H9 (cell line): ENCODE data around the gene SLC30A1. TPM values are rescaled to one million over a fixed set of nuclear protein-coding genes. Genes with fewer than 3 reads are reported as not detected.

Experiments used
- DNase-seq: peaks from one replicate; pipeline ENCODE4 v3.0.0-alpha.2; 2017
- H2AFZ ChIP-seq: one replicate; pipeline ENCODE4 v1.6.1; 2013; ENCODE audit warnings: mild to moderate bottlenecking, low read length, control low read depth, moderate library complexity
- H2AK5ac ChIP-seq: 2 replicates; pipeline ENCODE4 v1.6.1; 2013; ENCODE audit warnings: low read length, control low read depth, mixed read lengths; ENCODE audit not compliant: insufficient read length
- H2BK120ac ChIP-seq: one replicate; pipeline ENCODE4 v1.6.1; 2013; ENCODE audit warnings: low read depth, mild to moderate bottlenecking, low read length, control low read depth, inconsistent platforms; ENCODE audit not compliant: poor library complexity, severe bottlenecking
- H2BK12ac ChIP-seq: 2 replicates; pipeline ENCODE4 v1.6.1; 2013; ENCODE audit warnings: low read length, control low read depth, mixed read lengths, low read depth; ENCODE audit not compliant: insufficient read length
- H2BK15ac ChIP-seq: 2 replicates; pipeline ENCODE4 v1.6.1; 2013; ENCODE audit warnings: low read depth, low read length, control low read depth
- H2BK20ac ChIP-seq: one replicate; pipeline ENCODE4 v1.6.1; 2013; ENCODE audit warnings: low read depth, mild to moderate bottlenecking, low read length, control low read depth, inconsistent platforms; ENCODE audit not compliant: poor library complexity, severe bottlenecking
- H2BK5ac ChIP-seq: 2 replicates; pipeline ENCODE4 v1.6.1; 2013; ENCODE audit warnings: low read length, control low read depth, mixed read lengths; ENCODE audit not compliant: insufficient read length
- H3K14ac ChIP-seq: 2 replicates; pipeline ENCODE4 v1.6.1; 2013; ENCODE audit warnings: low read length, control low read depth; ENCODE audit not compliant: insufficient read depth
- H3K18ac ChIP-seq: 2 replicates; pipeline ENCODE4 v1.6.1; 2013; ENCODE audit warnings: low read depth, mild to moderate bottlenecking, mixed read lengths, low read length, control low read depth; ENCODE audit not compliant: insufficient read length
- H3K23ac ChIP-seq: 2 replicates; pipeline ENCODE4 v1.6.1; 2013; ENCODE audit warnings: low read length, control low read depth, mixed read lengths, low read depth; ENCODE audit not compliant: insufficient read length
- H3K23me2 ChIP-seq: 2 replicates; pipeline ENCODE4 v1.6.1; 2013; ENCODE audit warnings: low read depth, mild to moderate bottlenecking, mixed read lengths, low read length, control low read depth; ENCODE audit not compliant: insufficient read length, poor library complexity, severe bottlenecking
- H3K27ac ChIP-seq: 2 replicates; pipeline ENCODE4 v1.5.1; 2013; ENCODE audit warnings: low read length, control low read depth, mixed read lengths, low read depth; ENCODE audit not compliant: insufficient read length
- H3K27me3 ChIP-seq: 2 replicates; pipeline ENCODE4 v1.6.1; 2013; ENCODE audit warnings: low read length, control low read depth, inconsistent platforms; ENCODE audit not compliant: insufficient read depth
- H3K4ac ChIP-seq: 2 replicates; pipeline ENCODE4 v1.6.1; 2013; ENCODE audit warnings: low read depth, mild to moderate bottlenecking, control low read depth, inconsistent platforms, low read length, moderate library complexity
- H3K4me1 ChIP-seq: 2 replicates; pipeline ENCODE4 v1.6.1; 2013; ENCODE audit warnings: low read length, control low read depth, inconsistent platforms; ENCODE audit not compliant: insufficient read depth
- H3K4me2 ChIP-seq: 2 replicates; pipeline ENCODE4 v1.6.1; 2013; ENCODE audit warnings: low read length, control low read depth, mixed read lengths; ENCODE audit not compliant: insufficient read length, insufficient read depth
- H3K56ac ChIP-seq: 2 replicates; pipeline ENCODE4 v1.6.1; 2013; ENCODE audit warnings: low read depth, mild to moderate bottlenecking, mixed read lengths, low read length, control low read depth; ENCODE audit not compliant: insufficient read length
- H3K79me1 ChIP-seq: 2 replicates; pipeline ENCODE4 v1.6.1; 2013; ENCODE audit warnings: low read depth, mild to moderate bottlenecking, moderate library complexity, low read length, control low read depth, inconsistent platforms; ENCODE audit not compliant: insufficient read depth, poor library complexity, severe bottlenecking
- H3K79me2 ChIP-seq: 2 replicates; pipeline ENCODE4 v1.6.1; 2013; ENCODE audit warnings: low read length, control low read depth, inconsistent platforms; ENCODE audit not compliant: insufficient read depth
- H3K9ac ChIP-seq: 2 replicates; pipeline ENCODE4 v1.6.1; 2013; ENCODE audit warnings: low read length, control low read depth, mixed read lengths; ENCODE audit not compliant: insufficient read length; ENCODE audit errors: extremely low read depth
- H3K9me3 ChIP-seq: one replicate; pipeline ENCODE4 v1.6.1; 2013; ENCODE audit warnings: low read depth, low read length, inconsistent platforms; ENCODE audit not compliant: control insufficient read depth
- H3T11ph ChIP-seq: one replicate; pipeline ENCODE4 v1.6.1; 2013; ENCODE audit warnings: mild to moderate bottlenecking, low read length, control low read depth, inconsistent platforms
- H4K20me1 ChIP-seq: one replicate; pipeline ENCODE4 v1.6.1; 2013; ENCODE audit not compliant: control insufficient read depth, insufficient read length, insufficient read depth
- H4K5ac ChIP-seq: 2 replicates; pipeline ENCODE4 v1.6.1; 2013; ENCODE audit warnings: low read depth, mild to moderate bottlenecking, mixed read lengths, low read length, control low read depth; ENCODE audit not compliant: insufficient read length
- H4K8ac ChIP-seq: replicated peaks from 2 replicates; pipeline ENCODE4 v1.6.1; 2013; ENCODE audit warnings: low read length, control low read depth, mixed read lengths, low read depth; ENCODE audit not compliant: insufficient read length
- H4K91ac ChIP-seq: 2 replicates; pipeline ENCODE4 v1.6.1; 2013; ENCODE audit warnings: low read depth, mild to moderate bottlenecking, moderate library complexity, mixed read lengths, low read length, control low read depth; ENCODE audit not compliant: insufficient read length
- H3K27ac Mint-ChIP-seq, 3 experiments: 2 replicates in 2 of 3; 3 replicates in 1 of 3; pipeline ENCODE4 v1.8.0; 2020 to 2021; ENCODE audit warnings: mixed read lengths in 3 of 3, mild to moderate bottlenecking in 1 of 3, moderate library complexity in 1 of 3
- H3K27me3 Mint-ChIP-seq: 2 replicates; pipeline ENCODE4 v1.8.0; 2021; ENCODE audit warnings: low read depth, mild to moderate bottlenecking, moderate library complexity, mixed read lengths
- H3K36me3 Mint-ChIP-seq, 3 experiments: 2 replicates in 2 of 3; 3 replicates in 1 of 3; pipeline ENCODE4 v1.8.0; 2020 to 2021; ENCODE audit warnings: low read depth in 3 of 3, mixed read lengths in 3 of 3; ENCODE audit not compliant: insufficient read depth in 1 of 3
- H3K4me1 Mint-ChIP-seq, 2 experiments: 2 replicates each; pipeline ENCODE4 v1.8.0; 2020; ENCODE audit warnings: mixed read lengths in 2 of 2
- H3K4me3 Mint-ChIP-seq, 2 experiments: 2 replicates in 1 of 2; 3 replicates in 1 of 2; pipeline ENCODE4 v1.8.0; 2020 to 2021; ENCODE audit warnings: mild to moderate bottlenecking in 2 of 2, mixed read lengths in 2 of 2, moderate library complexity in 1 of 2
- H3K9me3 Mint-ChIP-seq, 2 experiments: 2 replicates in 1 of 2; 3 replicates in 1 of 2; pipeline ENCODE4 v1.8.0; 2020; ENCODE audit warnings: mild to moderate bottlenecking in 2 of 2, mixed read lengths in 2 of 2, moderate library complexity in 1 of 2
- WGBS: extraction: QIAGEN DNeasy Blood & Tissue Kit; methylation state at CpG from one replicate; pipeline ENCODE4 v1.1.7; 2013; ENCODE audit warnings: missing lambda C conversion rate, low lambda C conversion rate, mixed read lengths; ENCODE audit not compliant: insufficient read length; ENCODE audit errors: extremely low coverage; 5-methylcytosine and 5-hydroxymethylcytosine counted together
- total RNA-seq: library from RNA; stranded (reverse); gene quantifications from 2 replicates; pipeline ENCODE4 v1.2.1, GENCODE V29; 2021
- TF ChIP-seq, protein P1 (sequence below): fragments of 200-600 bp; sonication (generic); conservative IDR thresholded peaks from 3 replicates; pipeline ENCODE4 v1.8.0; 2021; ENCODE audit warnings: antibody characterized with exemption, mild to moderate bottlenecking

The SLC30A1 gene
- total RNA-seq, 1 experiment from 2014 or later: 17.1 TPM

DNA sequence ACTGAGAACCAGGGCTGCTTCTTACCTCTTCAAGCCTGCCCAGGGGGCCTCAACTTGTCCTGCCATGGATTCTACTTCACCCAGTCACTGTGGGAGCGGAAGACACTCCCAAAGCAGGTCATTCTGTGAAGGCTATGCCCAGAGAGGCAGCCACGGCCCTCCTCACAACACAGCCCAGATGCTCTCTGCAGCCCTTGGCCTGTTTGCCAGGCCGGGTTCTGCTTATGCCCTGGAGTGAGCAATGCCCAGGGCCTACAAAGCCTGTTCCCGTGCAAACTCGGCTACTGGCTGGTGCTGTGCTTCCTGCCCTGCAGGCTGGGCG lies 33.8 kb upstream of the SLC30A1 start:
- H3K4ac ChIP-seq: no peak overlapping the region
- H2AFZ ChIP-seq: no peak overlapping the region
- no peaks in the 10 kb centered on the region for H3K27me3 ChIP-seq
- no peaks in the 10 kb centered on the region for H3K79me2 ChIP-seq
- H3K23me2 ChIP-seq: no peaks in the 10 kb centered on the region
- no peak overlapping the region for H2AK5ac ChIP-seq
- H2BK120ac ChIP-seq: no peak overlapping the region
- no peaks in the 10 kb centered on the region for H3K79me1 ChIP-seq
- H4K20me1 ChIP-seq: no peaks in the 10 kb centered on the region
- TF ChIP-seq, protein P1, sequence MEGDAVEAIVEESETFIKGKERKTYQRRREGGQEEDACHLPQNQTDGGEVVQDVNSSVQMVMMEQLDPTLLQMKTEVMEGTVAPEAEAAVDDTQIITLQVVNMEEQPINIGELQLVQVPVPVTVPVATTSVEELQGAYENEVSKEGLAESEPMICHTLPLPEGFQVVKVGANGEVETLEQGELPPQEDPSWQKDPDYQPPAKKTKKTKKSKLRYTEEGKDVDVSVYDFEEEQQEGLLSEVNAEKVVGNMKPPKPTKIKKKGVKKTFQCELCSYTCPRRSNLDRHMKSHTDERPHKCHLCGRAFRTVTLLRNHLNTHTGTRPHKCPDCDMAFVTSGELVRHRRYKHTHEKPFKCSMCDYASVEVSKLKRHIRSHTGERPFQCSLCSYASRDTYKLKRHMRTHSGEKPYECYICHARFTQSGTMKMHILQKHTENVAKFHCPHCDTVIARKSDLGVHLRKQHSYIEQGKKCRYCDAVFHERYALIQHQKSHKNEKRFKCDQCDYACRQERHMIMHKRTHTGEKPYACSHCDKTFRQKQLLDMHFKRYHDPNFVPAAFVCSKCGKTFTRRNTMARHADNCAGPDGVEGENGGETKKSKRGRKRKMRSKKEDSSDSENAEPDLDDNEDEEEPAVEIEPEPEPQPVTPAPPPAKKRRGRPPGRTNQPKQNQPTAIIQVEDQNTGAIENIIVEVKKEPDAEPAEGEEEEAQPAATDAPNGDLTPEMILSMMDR: no peak
- no peak overlapping the region for H4K8ac ChIP-seq
- no peak overlapping the region for H4K5ac ChIP-seq
- no peak overlapping the region for H2BK5ac ChIP-seq
- H3K9me3 ChIP-seq: no peaks in the 10 kb centered on the region
- H2BK12ac ChIP-seq: no peak overlapping the region
- H3K4me2 ChIP-seq: no peak overlapping the region
- H2BK15ac ChIP-seq: no peak overlapping the region
- H2BK20ac ChIP-seq: no peak overlapping the region
- H3K27ac Mint-ChIP-seq: no peak overlapping the region; a peak in 1 of 7 replicates
- no peak overlapping the region for H4K91ac ChIP-seq
- no peak overlapping the region for H3K23ac ChIP-seq
- H3K4me1 Mint-ChIP-seq: peaks cover 0 to 14% of the 10 kb centered on the region in 2 experiments; a peak in 2 of 4 replicates
- no peak overlapping the region for H3T11ph ChIP-seq
- no peak overlapping the region for H3K4me3 Mint-ChIP-seq
- no peaks in the 10 kb centered on the region for H3K27me3 Mint-ChIP-seq
- WGBS: no CpG with 5 or more reads among the region's 6 CpGs
- H3K9me3 Mint-ChIP-seq: no peaks in the 10 kb centered on the region
- no peak overlapping the region for H3K18ac ChIP-seq
- no peak overlapping the region for H3K56ac ChIP-seq
- H3K27ac ChIP-seq: no peak overlapping the region
- no peak overlapping the region; the same call in 1 of the 2 replicates for H3K14ac ChIP-seq
- no peak overlapping the region for H3K9ac ChIP-seq
- H3K4me1 ChIP-seq: no peaks in the 10 kb centered on the region
- DNase-seq: no peak
- H3K36me3 Mint-ChIP-seq: no peaks in the 10 kb centered on the region
